Kidney epithelial cell (primary cell): Measurements from ENCODE around the gene ADGRG7. TPM values are rescaled to one million over a fixed set of nuclear protein-coding genes. Genes with fewer than 3 reads are reported as not detected.
A peak's percentile ranks its signal among the peaks of the same experiment; 100 is the strongest.

Source experiments
- DNase-seq: peaks from one replicate; pipeline ENCODE4 v3.0.0-alpha.2; 2010; ENCODE audit warnings: low read depth
- H3K27me3 ChIP-seq: 2 replicates; pipeline ENCODE4 v1.6.0; 2011; ENCODE audit warnings: low read length; ENCODE audit not compliant: control insufficient read depth, insufficient read depth
- H3K36me3 ChIP-seq: 2 replicates; pipeline ENCODE4 v1.5.1; 2011; ENCODE audit warnings: low read length; ENCODE audit not compliant: control insufficient read depth, insufficient read depth
- H3K4me3 ChIP-seq: 2 replicates; pipeline ENCODE4 v1.5.1; 2011; ENCODE audit warnings: low read depth, mild to moderate bottlenecking, control low read depth, low read length
- total RNA-seq: library from RNA; depleted of rRNA; stranded (reverse); fragments of >200 nt; gene quantifications from 2 replicates; pipeline ENCODE4 v1.2.3, GENCODE V29; 2015
- TF ChIP-seq, protein P1 (sequence below): IDR thresholded peaks from 2 replicates; pipeline ENCODE4 v1.5.1; 2011; ENCODE audit warnings: mild to moderate bottlenecking, moderate library complexity, low read length, control low read depth, inconsistent platforms; ENCODE audit not compliant: insufficient read depth, poor library complexity, severe bottlenecking

The ADGRG7 gene
- total RNA-seq, 1 donor from 2014 or later: not detected

DNA sequence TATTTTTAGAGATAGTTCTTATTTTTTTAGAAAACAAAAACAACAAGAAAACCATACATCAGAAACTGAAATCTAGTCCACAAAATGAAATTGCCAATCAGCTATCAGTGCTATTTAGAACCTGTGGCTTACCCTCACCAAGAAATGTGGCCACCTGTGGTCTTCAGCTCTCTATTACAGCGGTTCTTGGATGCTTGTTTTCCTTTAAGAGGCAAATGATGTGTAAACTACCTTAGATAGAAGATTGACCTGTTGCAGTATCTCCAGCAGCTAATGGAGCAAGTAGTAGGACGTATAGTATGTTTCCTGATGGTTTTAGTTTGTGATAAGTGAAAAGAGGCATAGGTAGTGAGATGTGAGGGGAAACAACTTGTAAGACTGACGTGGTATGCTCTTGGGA is 121.1 kb downstream of the ADGRG7 start:
- TF ChIP-seq, protein P1, sequence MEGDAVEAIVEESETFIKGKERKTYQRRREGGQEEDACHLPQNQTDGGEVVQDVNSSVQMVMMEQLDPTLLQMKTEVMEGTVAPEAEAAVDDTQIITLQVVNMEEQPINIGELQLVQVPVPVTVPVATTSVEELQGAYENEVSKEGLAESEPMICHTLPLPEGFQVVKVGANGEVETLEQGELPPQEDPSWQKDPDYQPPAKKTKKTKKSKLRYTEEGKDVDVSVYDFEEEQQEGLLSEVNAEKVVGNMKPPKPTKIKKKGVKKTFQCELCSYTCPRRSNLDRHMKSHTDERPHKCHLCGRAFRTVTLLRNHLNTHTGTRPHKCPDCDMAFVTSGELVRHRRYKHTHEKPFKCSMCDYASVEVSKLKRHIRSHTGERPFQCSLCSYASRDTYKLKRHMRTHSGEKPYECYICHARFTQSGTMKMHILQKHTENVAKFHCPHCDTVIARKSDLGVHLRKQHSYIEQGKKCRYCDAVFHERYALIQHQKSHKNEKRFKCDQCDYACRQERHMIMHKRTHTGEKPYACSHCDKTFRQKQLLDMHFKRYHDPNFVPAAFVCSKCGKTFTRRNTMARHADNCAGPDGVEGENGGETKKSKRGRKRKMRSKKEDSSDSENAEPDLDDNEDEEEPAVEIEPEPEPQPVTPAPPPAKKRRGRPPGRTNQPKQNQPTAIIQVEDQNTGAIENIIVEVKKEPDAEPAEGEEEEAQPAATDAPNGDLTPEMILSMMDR: no peak
- Histone ChIP-seq H3K27me3 (no peaks in the 10 kb centered on the region), H3K4me3 (no peak overlapping the region), H3K36me3 (peaks cover 1% of the 10 kb centered on the region)
- no peak for DNase-seq

- Histone ChIP-seq H3K36me3 (no peaks in the 10 kb centered on the region), H3K27me3 (no peaks in the 10 kb centered on the region), H3K4me3 (no peak overlapping the region)
- DNase-seq: no peak
- TF ChIP-seq, protein P1: no peak
Observed at GRCh38 chr3:100732435-100732834, 123.0 kb downstream of the ADGRG7 start.

GRCh38 chr3:100737334-100737733 is 127.9 kb downstream of the ADGRG7 start:
- no peak for DNase-seq
- Histone ChIP-seq H3K36me3 (no peaks in the 10 kb centered on the region), H3K27me3 (no peaks in the 10 kb centered on the region), H3K4me3 (no peak overlapping the region)
- TF ChIP-seq, protein P1: peak; percentile 45

- TF ChIP-seq, protein P1: no peak
- no peak for DNase-seq
- Histone ChIP-seq H3K4me3 (no peak overlapping the region), H3K27me3 (no peaks in the 10 kb centered on the region), H3K36me3 (no peaks in the 10 kb centered on the region)
Observed at GRCh38 chr3:100740207-100740606, 130.8 kb downstream of the ADGRG7 start.

DNA sequence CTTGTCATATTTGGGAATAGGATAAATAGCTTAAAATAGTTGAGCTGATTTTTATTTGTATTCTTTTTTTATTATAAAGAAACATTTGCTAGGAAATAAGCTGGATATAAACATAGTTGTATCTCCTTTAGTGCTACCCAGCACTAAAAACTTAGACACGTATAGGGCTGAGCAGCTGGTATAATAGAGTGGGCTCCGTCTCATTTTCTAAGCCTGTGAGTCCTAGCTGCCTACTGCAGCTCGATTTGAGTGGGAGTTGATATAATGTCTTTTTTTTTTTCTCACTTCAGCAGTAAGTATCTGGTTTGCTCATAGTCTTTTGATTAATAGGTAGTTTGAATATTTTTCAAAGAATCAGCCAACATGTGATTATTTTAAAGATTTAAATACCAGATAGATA is 134.1 kb downstream of the ADGRG7 start:
- H3K27me3 ChIP-seq: no peaks in the 10 kb centered on the region
- DNase-seq: no peak
- TF ChIP-seq, protein P1: no peak
- no peak overlapping the region for H3K4me3 ChIP-seq
- peaks cover 2% of the 10 kb centered on the region for H3K36me3 ChIP-seq

GRCh38 chr3:100744671-100745070 is 135.3 kb downstream of the ADGRG7 start:
- Histone ChIP-seq H3K4me3 (no peak overlapping the region), H3K27me3 (no peaks in the 10 kb centered on the region), H3K36me3 (peaks cover 2% of the 10 kb centered on the region)
- TF ChIP-seq, protein P1: no peak
- DNase-seq: no peak
